GM21717 (cell line): Measurements from ENCODE around the gene KLF11.
A peak's percentile ranks its signal among the peaks of the same experiment; 100 is the strongest.

Experiments used
- ATAC-seq: cut with Tn5 transposase; IDR thresholded peaks from one replicate; pipeline ENCODE4 v1.9.1; 2021; ENCODE audit warnings: mild to moderate bottlenecking, moderate library complexity; ENCODE audit not compliant: unreplicated experiment

KLF11 gene

DNA sequence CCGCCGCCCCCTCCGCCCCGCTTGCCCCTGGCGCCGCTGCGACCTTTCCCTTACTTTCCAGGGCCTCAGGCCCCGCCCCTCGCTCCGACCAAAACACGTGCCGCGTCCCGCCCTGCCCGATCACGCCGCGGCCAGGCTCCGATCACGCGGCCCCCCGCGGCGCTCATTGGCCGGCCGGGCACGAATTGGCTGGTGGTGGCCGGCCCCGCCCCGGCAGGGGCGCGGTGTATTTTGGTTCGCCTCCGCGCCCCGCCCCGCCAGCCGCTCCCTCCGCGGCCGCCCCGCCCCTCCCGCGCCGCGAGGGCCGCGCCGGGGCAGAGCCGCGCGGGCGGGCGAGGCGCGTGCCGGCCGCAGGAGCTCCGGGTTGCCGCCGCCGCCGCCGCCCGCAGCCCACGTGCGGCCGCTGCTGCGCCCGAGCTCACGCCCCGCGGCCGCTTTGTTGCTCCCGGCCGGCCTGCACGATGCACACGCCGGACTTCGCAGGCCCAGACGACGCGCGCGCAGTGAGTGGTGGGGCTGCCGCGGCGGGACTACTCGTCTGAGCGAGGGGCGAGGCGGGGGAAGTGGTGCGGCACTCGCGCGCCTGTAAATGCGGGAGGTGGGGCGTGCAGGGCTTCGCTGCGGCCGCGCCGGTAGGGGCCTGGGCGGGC, at the start of gene KLF11:
Gene KLF11, plus strand, starts transcription at position 295 of the 650 bp plus-strand sequence. Its CDS starts 167 bp downstream, at position 462.
- ATAC-seq: peak; percentile 51

DNA sequence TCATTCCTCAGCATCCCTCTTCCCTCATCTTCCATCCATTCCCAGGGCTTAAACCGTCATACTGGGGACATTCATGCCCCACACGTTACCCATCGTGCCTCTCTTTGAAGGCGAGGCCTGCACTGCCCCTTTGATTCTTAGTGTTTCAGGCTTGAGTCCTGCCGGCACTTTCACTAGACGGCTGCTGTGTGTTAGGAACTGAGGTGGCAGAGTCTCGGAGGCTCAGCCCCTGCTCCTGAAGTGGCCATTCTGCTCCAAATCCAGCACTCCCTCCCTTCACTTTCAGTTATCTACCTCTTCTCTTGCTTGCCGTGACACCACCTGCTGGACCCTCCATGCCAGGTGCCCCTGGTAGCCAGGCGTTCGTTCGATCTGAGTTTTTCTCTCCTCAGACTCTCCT, 48.9 kb upstream of the KLF11 start:
- no peak for ATAC-seq

- ATAC-seq: no peak
Measured at GRCh38 chr2:9995059-9995458, 48.3 kb upstream of the KLF11 start.

- ATAC-seq: no peak
Measured at GRCh38 chr2:9996321-9996720, 47.0 kb upstream of the KLF11 start.

- ATAC-seq: no peak
Measured at GRCh38 chr2:9997936-9998335, 45.4 kb upstream of the KLF11 start.

DNA sequence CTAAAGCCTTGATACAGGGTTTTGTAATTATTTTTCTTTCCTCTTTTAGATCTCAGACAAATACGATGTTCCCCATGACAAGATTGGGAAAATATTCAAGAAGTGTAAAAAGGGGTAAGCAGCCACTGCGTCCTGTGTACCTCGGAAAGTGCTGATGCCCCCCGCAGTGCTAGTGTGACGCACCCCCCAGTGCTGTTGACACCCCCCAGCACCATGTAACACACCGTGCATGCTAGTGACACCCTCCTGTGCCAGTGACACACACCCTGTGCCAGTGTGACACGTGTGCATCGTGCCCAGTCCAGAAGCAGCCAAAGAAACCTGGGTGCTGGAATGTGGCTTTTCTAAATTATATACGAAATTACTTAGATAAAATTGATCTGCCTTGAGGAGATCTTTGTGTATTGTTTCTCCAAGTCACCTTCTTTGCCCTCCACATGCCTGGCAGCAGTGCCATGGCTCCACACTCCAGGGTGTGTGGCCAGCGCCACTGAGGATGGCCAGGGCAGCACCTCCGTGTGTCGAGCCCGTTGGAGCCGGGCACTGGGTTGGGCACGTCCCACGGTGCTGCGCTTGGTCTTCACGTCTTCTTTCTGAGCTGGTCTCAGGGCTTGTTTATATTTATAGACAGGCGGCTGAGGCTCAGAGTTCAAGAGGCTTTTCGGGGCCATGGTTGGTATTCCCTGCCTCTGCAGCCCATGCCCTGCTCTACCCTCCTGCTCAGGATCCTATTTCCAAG, 44.3 kb upstream of the KLF11 start:
- no peak for ATAC-seq

DNA sequence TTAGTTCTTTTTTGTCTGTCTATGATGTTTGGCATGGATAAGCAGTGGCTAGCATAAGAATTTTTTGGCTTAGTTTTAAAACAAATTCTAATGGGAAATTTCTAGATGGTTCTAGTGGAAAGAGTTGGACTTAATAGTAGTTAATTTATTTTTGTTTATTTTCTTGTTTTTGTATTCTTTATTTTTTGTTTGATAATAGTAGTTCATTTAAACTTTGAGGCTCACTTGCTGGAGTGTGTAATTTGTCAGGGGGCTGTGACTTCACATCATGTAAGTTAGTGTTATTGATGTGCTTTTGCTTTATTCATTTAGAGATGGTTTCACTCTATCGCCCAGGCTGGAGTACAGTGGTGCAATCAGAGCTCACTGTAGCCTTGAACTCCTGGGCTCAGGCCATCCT, 43.7 kb upstream of the KLF11 start:
- no peak for ATAC-seq

DNA sequence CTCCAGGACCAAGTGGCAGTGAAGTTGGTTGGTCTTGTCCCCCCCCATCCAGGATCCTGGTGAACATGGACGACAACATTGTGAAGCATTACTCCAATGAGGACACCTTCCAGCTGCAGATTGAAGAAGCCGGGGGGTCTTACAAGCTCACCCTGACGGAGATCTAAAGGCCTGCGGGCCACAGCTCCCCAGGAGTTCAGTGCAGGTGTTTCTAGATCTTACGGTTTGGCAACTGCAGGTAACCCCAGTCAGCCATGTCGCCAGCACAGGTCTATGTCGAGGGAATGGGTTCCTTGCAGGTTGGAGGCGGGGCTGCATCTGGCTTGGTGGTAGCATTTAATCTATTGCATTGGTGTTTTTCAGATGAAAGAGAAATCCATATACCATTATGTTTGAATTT, 42.8 kb upstream of the KLF11 start:
- no peak for ATAC-seq

DNA sequence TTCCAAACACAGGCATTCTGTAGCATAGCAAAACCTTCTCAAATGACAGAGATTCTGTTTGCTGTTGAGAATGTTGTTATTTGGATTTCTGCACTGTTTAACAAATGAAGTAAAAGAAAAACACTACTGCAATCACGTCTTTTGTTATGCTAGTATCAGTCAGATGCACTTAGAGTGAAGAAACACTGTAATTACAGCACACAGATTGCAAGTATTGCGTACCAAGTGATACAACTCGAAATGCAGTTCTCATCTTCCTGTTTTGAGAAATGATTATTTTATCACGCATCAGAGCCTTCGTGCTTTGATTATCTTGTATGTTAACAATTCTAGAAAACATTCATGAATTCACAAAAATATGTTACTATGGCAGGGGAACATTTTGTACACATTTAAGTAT, 41.8 kb upstream of the KLF11 start:
- ATAC-seq: no peak

DNA sequence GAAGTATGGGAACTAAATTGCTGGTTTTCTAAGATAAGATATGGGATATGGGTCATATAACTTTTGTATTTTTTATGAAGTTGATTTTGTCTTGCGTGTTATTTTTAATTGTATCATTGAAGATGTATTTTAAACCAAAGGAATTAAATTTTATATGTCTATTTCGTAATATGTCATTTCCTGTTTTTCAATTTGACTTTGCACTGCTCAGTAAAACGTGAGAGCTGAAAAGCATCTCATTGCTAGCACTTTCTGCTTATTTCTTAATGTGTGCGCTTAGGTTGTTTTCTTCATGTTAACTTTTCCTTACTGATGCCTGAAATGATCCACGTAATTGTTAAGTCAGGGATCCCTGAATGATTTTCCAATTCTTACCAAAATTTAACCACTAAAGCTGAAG, 41.2 kb upstream of the KLF11 start:
- ATAC-seq: no peak

- ATAC-seq: no peak
Measured at GRCh38 chr2:10002681-10003080, 40.7 kb upstream of the KLF11 start.

DNA sequence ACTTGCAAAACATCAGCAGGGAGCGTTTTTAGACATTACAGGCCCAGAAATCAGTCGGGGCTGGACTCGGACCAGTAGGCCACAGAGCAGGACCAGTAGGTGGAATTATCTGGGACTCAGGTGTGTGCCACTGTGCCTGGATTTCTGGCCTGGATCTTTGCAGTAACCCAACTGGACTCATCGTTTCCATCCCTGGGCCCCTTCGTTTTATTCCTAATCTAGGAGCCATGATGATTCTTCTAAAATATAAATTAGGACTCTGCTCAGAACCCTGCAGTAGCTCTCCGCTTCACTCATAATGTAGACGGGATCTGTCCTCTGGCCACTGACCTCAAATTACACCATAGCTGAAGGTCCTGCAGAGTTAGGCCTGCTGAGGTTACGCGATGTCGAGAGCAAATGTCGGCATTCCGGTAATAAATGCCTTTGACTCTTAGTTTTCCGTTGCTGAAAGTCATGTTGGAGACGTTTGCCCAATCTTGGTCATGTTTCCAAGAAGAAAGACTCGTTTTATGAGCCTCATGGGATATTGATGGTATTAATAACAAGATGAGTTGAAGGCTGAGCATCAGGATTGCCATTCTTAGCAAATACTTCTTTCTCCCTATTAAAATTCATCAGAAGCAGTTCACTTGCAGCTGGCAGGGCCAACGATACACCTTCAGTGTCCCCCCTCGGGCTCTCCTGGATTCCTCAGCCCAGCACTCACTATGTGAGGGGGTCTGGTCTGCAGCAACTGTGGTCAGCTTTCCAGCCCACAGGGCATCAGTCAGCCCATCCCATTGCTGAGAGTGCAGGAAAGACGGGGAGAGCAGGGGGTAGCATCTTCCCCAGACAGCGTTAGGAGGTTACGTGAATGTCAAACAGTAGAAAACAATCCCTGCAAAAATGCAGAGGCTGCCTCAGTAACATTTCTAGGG, 39.9 kb upstream of the KLF11 start:
- no peak for ATAC-seq

- ATAC-seq: no peak
Measured at GRCh38 chr2:10004401-10004800, 38.9 kb upstream of the KLF11 start.

- no peak for ATAC-seq
Measured at GRCh38 chr2:10004836-10005235, 38.5 kb upstream of the KLF11 start.

GRCh38 chr2:10005461-10006235, 37.7 kb upstream of the KLF11 start:
- no peak for ATAC-seq

DNA sequence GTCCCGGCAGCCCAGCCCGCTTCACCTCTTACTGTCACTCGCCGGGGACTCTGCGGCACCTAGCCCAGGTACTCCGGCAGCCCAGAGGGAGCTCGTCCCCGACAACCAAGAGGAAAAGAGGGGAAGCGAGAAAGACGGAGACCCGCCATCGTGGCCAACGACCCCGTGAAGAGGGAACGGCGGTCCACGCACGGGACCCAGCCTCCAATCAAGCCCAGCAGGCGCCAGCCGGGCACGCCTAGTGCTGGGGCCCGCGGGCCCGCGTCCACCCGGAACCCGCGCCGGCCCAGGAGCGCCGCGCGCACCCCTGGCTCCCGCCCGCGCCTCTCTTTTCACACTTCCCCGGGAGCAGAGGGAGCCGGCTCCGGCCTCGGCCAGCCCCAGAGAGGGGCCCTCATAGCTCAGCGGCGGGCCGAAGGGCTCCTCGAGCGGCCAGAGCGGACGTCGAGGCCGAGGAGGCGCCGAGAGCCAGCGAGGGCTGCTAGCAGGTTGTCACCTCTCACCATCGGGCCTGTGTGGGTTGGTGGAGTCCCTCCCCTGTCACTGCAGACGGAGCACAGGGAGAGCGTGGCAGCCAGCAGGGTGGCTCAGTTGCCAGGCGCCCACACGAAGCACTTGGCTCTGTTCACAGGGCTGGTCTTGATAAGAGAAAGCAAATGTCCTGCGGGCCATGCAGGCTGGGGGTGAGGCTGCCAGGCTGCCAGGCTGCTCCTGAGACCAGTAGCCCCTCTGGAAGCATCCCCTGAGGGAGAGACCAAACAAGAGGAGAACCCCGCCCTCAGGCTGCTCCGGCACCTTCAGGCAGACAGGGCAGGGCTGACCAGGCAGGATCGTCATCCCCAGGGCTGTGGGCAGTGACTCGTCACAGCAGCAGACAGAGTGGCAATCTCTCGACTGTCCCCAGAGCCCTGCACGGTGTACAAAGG, 36.9 kb upstream of the KLF11 start:
- ATAC-seq: no peak

- ATAC-seq: no peak
Measured at GRCh38 chr2:10007435-10007834, 35.9 kb upstream of the KLF11 start.

DNA sequence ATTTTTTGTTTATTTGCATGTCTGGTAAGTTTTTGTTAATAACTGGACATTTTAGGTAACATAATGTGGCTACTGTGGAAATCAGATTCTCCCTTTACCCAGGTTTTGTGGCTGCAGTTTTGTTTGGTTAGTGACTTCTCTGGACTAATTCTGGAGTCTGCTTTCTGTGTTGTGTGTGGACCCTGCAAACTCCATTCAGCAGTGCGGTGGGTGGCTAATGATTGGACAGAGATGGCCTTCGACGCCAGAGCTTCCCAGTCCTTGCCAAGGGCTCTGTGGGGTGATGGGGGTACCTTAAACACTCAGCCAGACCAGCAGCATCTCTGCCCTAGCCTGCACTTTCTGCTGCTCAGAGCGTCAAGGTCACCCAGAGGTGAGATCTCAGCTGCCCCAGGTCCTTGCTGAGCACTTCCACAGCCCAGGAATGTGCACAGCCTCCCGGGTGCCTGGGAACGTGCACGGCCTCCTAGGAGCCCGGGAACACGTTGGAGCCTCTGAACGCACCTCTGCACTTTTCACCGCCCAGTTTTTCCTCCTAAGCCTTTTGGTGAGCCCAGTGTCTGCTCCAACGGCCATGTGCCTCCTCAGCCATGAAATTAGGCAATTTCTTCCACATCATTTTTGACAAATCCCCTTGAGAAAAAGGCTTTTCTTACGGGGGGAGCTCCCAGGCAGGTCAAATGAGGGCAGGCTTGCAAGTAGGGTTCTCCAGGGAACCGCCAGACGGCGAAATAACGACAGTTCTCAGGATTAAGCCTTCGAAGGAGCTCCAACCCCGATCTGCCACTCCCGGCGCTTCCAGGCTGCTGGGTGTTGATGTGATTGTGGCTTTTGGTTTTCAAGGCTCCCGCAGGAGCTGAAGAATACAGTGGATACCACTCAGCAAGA, 35.2 kb upstream of the KLF11 start:
- ATAC-seq: no peak

- no peak for ATAC-seq
Measured at GRCh38 chr2:10008809-10009176, 34.6 kb upstream of the KLF11 start.
